GM18873 (cell line): Measurements from ENCODE around the gene DISC1.
"Not testable (repeated sequence)": the region's sequence is repeated elsewhere in the genome, so short reads cannot be mapped to it uniquely, and the experiment has no call there.

Experiments
- ATAC-seq: cut with Tn5 transposase; IDR thresholded peaks from one replicate; pipeline ENCODE4 v1.9.1; 2021; ENCODE audit warnings: mild to moderate bottlenecking, moderate library complexity, moderate number of reproducible peaks; ENCODE audit not compliant: unreplicated experiment, low FRiP score

The DISC1 gene

GRCh38 chr1:231871878-231872277, 245.3 kb downstream of the DISC1 start:
- no peak for ATAC-seq

- no peak for ATAC-seq
Measured at GRCh38 chr1:231872461-231872910, 245.9 kb downstream of the DISC1 start.

GRCh38 chr1:231878737-231879136, 252.1 kb downstream of the DISC1 start:
- ATAC-seq = no peak

GRCh38 chr1:231879296-231879695, 252.7 kb downstream of the DISC1 start:
- ATAC-seq = no peak

- no peak for ATAC-seq
Measured at GRCh38 chr1:231882333-231882732, 255.7 kb downstream of the DISC1 start.

GRCh38 chr1:231882790-231883189, 256.2 kb downstream of the DISC1 start:
- ATAC-seq = no peak

GRCh38 chr1:231883382-231883781, 256.8 kb downstream of the DISC1 start:
- no peak for ATAC-seq

- no peak for ATAC-seq
Measured at GRCh38 chr1:231885209-231885854, 258.7 kb downstream of the DISC1 start.

- no peak for ATAC-seq
Measured at GRCh38 chr1:231887166-231887565, 260.6 kb downstream of the DISC1 start.

GRCh38 chr1:231887866-231888265, 261.3 kb downstream of the DISC1 start:
- ATAC-seq = no peak

- no peak for ATAC-seq
Measured at GRCh38 chr1:231890791-231891190, 264.2 kb downstream of the DISC1 start.

GRCh38 chr1:231893400-231894102, 267.0 kb downstream of the DISC1 start:
- ATAC-seq = no peak

GRCh38 chr1:231896806-231897205, 270.2 kb downstream of the DISC1 start:
- no peak for ATAC-seq

GRCh38 chr1:231899046-231899445, 272.5 kb downstream of the DISC1 start:
- ATAC-seq = no peak

GRCh38 chr1:231899713-231900435, 273.3 kb downstream of the DISC1 start:
- no peak for ATAC-seq

GRCh38 chr1:231903586-231904081, 277.0 kb downstream of the DISC1 start:
- ATAC-seq = no peak

GRCh38 chr1:231907310-231907709, 280.7 kb downstream of the DISC1 start:
- not testable (repeated sequence) for ATAC-seq

- no peak for ATAC-seq
Measured at GRCh38 chr1:231913493-231913892, 286.9 kb downstream of the DISC1 start.

- no peak for ATAC-seq
Measured at GRCh38 chr1:231918239-231919015, 291.8 kb downstream of the DISC1 start.

GRCh38 chr1:231919239-231919885, 292.8 kb downstream of the DISC1 start:
- ATAC-seq = no peak
